GM19099 (cell line): ENCODE data around the gene NSG1.

ENCODE experiments used
- POLR2A ChIP-seq: IDR thresholded peaks from 3 replicates; pipeline ENCODE4 v1.6.1; 2011; ENCODE audit warnings: low read depth; ENCODE audit not compliant: insufficient read length; ENCODE audit errors: extremely low read depth

Gene NSG1

DNA sequence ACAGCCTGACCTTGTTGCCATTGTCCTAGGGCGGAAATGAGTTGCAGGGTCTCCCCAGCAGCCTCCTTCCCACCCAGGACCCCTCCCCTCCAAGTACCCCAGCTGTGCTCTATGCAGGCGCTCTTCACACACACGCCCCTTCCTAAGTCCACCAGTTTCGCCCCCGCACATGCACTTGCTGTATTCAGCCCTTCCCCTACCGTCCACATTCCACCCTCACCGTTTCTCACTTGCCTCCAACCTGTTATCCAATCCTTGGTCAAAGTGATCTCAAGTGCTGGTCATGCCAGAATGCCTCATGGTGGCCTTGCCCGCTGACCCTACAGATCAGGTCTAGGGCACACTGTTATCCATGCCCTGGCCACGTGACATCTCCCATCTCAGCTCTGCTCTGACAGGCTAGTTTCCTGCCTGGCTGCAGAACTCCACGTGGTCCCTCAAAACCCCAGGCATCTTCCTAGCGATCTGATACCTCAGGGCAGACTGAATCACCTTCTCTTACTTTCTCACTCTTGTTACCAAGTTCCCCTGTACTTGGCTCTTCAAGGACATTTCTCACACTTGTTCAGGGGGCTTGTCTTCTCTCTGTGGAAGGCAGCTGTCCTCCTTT, 39.7 kb downstream of the NSG1 start:
- TF ChIP-seq POLR2A = no peak

- TF ChIP-seq POLR2A = no peak
Measured at GRCh38 chr4:4427121-4427870, 40.4 kb downstream of the NSG1 start.

- TF ChIP-seq POLR2A = no peak
Measured at GRCh38 chr4:4427886-4428285, 41.0 kb downstream of the NSG1 start.

GRCh38 chr4:4428966-4429875, 42.3 kb downstream of the NSG1 start:
- no peak for TF ChIP-seq POLR2A

- no peak for TF ChIP-seq POLR2A
Measured at GRCh38 chr4:4430492-4431195, 43.7 kb downstream of the NSG1 start.

GRCh38 chr4:4432341-4433125, 45.6 kb downstream of the NSG1 start:
- no peak for TF ChIP-seq POLR2A

GRCh38 chr4:4433941-4434340, 47.0 kb downstream of the NSG1 start:
- TF ChIP-seq POLR2A = no peak

- TF ChIP-seq POLR2A = no peak
Measured at GRCh38 chr4:4436244-4436823, 49.4 kb downstream of the NSG1 start.

DNA sequence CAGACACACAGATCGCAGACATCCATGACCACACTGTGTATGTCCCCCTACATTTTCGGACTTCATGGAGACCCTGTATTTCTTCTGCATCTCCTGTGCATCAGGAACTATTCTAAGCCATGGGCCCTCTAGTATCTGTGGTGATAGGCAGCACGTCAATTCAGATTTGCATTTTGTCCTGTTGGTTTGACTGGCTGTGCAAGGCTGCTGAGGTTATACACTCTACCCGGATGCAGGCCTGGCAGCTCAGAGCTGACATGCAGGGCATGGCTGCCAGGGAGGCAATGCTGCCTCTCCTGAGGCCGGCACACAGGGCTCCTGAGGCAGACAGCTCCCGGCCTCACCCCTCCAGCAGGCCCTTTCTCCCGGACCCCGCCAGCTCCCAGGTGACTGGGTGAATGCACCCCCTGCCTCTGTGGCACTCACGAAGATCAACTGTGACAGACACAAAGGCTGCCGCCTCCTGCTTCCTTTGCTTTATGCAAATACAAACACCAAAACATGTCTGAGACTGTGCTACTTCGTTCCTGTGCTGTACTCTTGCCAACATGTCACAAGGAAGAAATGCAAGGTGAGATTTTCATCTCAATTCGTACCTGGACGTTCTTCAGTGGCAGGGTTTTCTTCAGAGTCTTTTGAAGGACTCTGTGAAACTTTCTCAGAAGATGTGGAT, 51.0 kb downstream of the NSG1 start:
- TF ChIP-seq POLR2A = no peak

- no peak for TF ChIP-seq POLR2A
Measured at GRCh38 chr4:4438891-4439290, 52.0 kb downstream of the NSG1 start.

- TF ChIP-seq POLR2A = no peak
Measured at GRCh38 chr4:4439782-4440181, 52.9 kb downstream of the NSG1 start.

DNA sequence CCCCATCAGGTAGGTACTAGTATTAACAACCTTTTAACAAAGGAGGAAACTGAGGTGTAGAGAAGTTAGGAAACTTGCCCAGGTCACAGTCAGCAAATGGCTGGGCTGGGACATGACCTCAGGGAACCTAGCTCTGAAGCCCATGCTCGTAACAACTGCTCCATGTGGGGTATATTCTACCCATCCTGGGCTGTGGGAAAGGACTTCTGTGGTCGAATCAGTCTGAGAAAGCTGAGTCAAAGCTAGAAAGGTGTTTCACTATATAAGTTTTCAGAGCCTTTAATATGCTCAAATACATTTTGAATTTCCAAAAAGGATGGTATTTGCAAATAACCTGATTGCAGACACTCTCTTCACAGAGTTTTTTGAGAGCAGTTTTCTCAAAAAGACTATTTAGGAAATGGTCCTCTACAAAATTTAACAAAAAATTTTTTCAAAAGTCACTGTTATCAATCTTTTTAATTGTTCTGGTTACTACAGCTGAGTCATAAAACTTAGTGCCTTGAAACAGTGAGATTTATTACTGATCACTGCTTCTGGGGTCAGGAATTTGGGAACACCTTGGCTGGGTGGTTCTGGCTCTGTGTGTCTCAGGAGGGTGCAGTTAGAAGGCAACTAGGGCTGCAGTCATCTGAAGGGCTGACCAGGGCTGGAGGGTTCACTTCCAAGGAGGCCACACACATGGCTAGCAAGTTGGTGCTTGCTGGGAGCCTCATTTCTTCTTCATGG, 53.6 kb downstream of the NSG1 start:
- no peak for TF ChIP-seq POLR2A

- no peak for TF ChIP-seq POLR2A
Measured at GRCh38 chr4:4443821-4444220, 56.9 kb downstream of the NSG1 start.

GRCh38 chr4:4446434-4446833, 59.5 kb downstream of the NSG1 start:
- TF ChIP-seq POLR2A = no peak
